A673 (cell line): ENCODE results near the gene CDT1. TPM values are rescaled to one million over a fixed set of nuclear protein-coding genes. Genes with fewer than 3 reads are reported as not detected.

Source experiments
- BruUV-seq: library from RNA; stranded (reverse); fragments of 400-500 nt; replicated peaks from 2 replicates; lab custom pipeline; 2021; lab: Mats Ljungman, UMichigan
- CTCF ChIA-PET: fragments of 300-600 bp; sonication (Branson Sonifier 250); formaldehyde crosslinking; loops from one replicate; lab custom pipeline; 2022; ENCODE audit warnings: antibody characterized with exemption; lab: Charles Lee
- POLR2A ChIA-PET: fragments of 300-600 bp; sonication (Branson Sonifier 250); formaldehyde crosslinking; loops from one replicate; lab custom pipeline; 2022; ENCODE audit warnings: antibody characterized with exemption; ENCODE audit not compliant: low non-redundant PET; lab: Charles Lee
- DNase-seq: peaks from one replicate; pipeline ENCODE4 v3.0.0-alpha.2; 2015; ENCODE audit warnings: low spot score
- H3K27ac ChIP-seq: fragments of 200-600 bp; sonication (generic); 2 replicates; pipeline ENCODE4 v1.5.1; 2016; ENCODE audit warnings: mixed run types, low read depth, mild to moderate bottlenecking, mixed read lengths, antibody characterized with exemption, low read length; ENCODE audit not compliant: poor library complexity, severe bottlenecking
- H3K27me3 ChIP-seq: fragments of 200-600 bp; sonication (generic); replicated peaks from 2 replicates; pipeline ENCODE4 v1.6.1; 2017; ENCODE audit warnings: mixed run types, low read depth, mild to moderate bottlenecking, mixed read lengths, antibody characterized with exemption, low read length; ENCODE audit not compliant: insufficient read depth, poor library complexity
- H3K36me3 ChIP-seq: fragments of 200-600 bp; sonication (generic); 2 replicates; pipeline ENCODE4 v1.6.1; 2016; ENCODE audit warnings: mixed run types, mild to moderate bottlenecking, mixed read lengths, antibody characterized with exemption, low read length; ENCODE audit not compliant: insufficient read depth, poor library complexity, severe bottlenecking
- H3K4me1 ChIP-seq: fragments of 200-600 bp; sonication (generic); 2 replicates; pipeline ENCODE4 v1.6.1; 2017; ENCODE audit warnings: mixed run types, mild to moderate bottlenecking, mixed read lengths, antibody characterized with exemption, low read length; ENCODE audit not compliant: insufficient read depth, poor library complexity, severe bottlenecking
- H3K4me3 ChIP-seq: fragments of 200-600 bp; sonication (generic); 2 replicates; pipeline ENCODE4 v1.5.1; 2016; ENCODE audit warnings: low read depth, mixed run types, mild to moderate bottlenecking, mixed read lengths, low read length; ENCODE audit not compliant: poor library complexity, severe bottlenecking
- H3K9me3 ChIP-seq: fragments of 200-600 bp; sonication (generic); 2 replicates; pipeline ENCODE4 v1.6.1; 2016; ENCODE audit warnings: mixed run types, low read depth, mild to moderate bottlenecking, mixed read lengths, antibody characterized with exemption, low read length; ENCODE audit not compliant: poor library complexity, severe bottlenecking
- EZH2 ChIP-seq: fragments of 200-600 bp; sonication (generic); IDR thresholded peaks from 2 replicates; pipeline ENCODE4 v1.6.1; 2017; ENCODE audit warnings: borderline replicate concordance, low read depth, mild to moderate bottlenecking, mixed read lengths, antibody characterized with exemption, low read length; ENCODE audit not compliant: poor library complexity, severe bottlenecking
- intact Hi-C: fragments of 100-400 bp; cut with micrococcal nuclease; formaldehyde crosslinking; loops from one replicate; pipeline ENCODE4 v1.10.0; 2022; ENCODE audit not compliant: unreplicated experiment
- total RNA-seq: library from RNA; stranded (reverse); gene quantifications from 2 replicates; pipeline ENCODE4 v1.2.3, GENCODE V29; 2021
- TF ChIP-seq, protein P1 (sequence below): fragments of 300-800, 200-600 bp; sonication (generic); conservative IDR thresholded peaks from 2 replicates; pipeline ENCODE4 v1.5.1; 2017; ENCODE audit warnings: low read depth, mild to moderate bottlenecking, antibody characterized with exemption, low read length, moderate library complexity, mixed read lengths

The CDT1 gene
- total RNA-seq, 1 experiment from 2014 or later = 103 TPM

DNA sequence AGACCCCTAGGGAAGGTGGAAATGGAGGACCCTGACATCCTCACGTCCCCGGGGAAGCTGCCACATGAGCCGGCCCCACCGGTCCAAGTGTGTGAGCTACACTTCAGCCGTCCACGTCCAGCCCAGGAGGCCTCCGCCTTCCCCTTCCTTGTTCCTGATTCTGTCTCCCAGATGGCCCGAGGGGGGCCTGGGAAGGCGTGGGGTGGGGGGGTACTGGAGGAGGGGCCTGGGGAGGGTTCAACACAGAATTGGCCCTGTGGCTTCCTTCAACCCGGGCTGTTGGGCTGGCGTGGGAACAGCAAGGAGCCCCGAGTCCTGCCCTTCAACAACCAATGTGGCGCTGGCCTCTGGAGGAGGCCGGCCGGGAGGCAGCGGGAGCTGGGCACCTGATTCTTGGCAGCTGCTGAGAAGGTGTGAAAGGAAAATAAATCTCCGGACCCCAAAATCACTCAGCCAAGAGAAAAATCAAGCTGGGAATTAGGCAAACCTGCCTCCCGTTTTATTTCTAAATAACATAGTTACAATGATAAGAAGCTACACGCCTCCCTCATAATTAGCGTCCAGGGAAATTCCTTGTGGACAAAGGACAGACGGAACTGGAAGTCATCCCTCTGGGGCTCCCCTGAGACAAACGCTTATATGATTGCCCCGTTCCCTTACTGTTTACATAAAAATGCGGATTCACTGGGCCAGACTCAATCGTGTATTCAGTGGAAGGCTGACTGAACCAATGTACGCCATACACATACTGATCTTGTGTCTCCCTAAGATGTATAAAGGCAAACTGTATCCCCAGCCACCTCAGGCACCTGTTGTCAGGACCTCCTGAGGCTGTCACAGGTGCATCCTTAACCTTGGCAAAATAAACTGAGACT is 9.9 kb downstream of the CDT1 start:
- no peaks in the 10 kb centered on the region for H3K27me3 ChIP-seq
- intact Hi-C loops = loop anchor here (5.0 kb wide), 1 partner anchor 359 kb away; the partner anchor contains the start of gene CDH15
- peaks cover 18% of the 10 kb centered on the region for H3K36me3 ChIP-seq
- H3K4me1 ChIP-seq = peaks cover 7% of the 10 kb centered on the region
- ChIA-PET CTCF (interaction anchor here (0.5 to 1.0 kb wide), 3 partner anchors 67 to 354 kb away, joined by 3 to 8 read pairs (median 4); no protein-coding TSS in a partner anchor), POLR2A (no interaction called here)
- H3K27ac ChIP-seq = no peak overlapping the region
- no peak for DNase-seq
- TF ChIP-seq, protein P1, sequence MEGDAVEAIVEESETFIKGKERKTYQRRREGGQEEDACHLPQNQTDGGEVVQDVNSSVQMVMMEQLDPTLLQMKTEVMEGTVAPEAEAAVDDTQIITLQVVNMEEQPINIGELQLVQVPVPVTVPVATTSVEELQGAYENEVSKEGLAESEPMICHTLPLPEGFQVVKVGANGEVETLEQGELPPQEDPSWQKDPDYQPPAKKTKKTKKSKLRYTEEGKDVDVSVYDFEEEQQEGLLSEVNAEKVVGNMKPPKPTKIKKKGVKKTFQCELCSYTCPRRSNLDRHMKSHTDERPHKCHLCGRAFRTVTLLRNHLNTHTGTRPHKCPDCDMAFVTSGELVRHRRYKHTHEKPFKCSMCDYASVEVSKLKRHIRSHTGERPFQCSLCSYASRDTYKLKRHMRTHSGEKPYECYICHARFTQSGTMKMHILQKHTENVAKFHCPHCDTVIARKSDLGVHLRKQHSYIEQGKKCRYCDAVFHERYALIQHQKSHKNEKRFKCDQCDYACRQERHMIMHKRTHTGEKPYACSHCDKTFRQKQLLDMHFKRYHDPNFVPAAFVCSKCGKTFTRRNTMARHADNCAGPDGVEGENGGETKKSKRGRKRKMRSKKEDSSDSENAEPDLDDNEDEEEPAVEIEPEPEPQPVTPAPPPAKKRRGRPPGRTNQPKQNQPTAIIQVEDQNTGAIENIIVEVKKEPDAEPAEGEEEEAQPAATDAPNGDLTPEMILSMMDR = no peak
- TF ChIP-seq EZH2 = no peak
- no peak overlapping the region for H3K4me3 ChIP-seq
- BruUV-seq = no TSS peak
- H3K9me3 ChIP-seq = no peaks in the 10 kb centered on the region

DNA sequence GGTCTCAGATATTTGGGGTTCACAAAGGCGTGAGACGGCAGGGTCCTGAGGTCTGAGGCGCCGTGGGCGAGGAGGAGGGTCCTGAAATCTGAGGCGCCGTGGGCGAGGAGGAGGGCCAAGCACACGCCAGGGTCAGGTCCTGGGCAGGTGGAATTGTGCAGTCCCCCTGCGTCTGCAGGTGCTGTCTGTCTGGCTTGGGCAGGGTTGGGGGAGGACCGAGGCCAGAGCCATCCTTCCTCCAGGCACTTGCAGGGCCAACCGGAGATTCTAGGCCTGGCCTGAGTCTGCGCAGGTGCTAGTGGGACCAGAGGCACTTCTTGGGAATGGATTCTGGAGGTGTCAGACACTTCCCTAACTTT is 10.5 kb downstream of the CDT1 start:
- POLR2A ChIA-PET = no interaction called here
- H3K27ac ChIP-seq = no peak overlapping the region
- H3K9me3 ChIP-seq = no peaks in the 10 kb centered on the region
- intact Hi-C loops = loop anchor here (5.0 kb wide), 1 partner anchor 358 kb away; the partner anchor contains the start of gene CDH15
- H3K4me1 ChIP-seq = peaks cover 7% of the 10 kb centered on the region
- BruUV-seq = no TSS peak
- CTCF ChIA-PET = interaction anchor here (0.5 to 1.0 kb wide), 2 partner anchors 139 to 353 kb away, joined by 3 to 8 read pairs; no protein-coding TSS in a partner anchor
- peaks cover 12% of the 10 kb centered on the region for H3K36me3 ChIP-seq
- no peak for DNase-seq
- no peaks in the 10 kb centered on the region for H3K27me3 ChIP-seq
- H3K4me3 ChIP-seq = no peak overlapping the region
- TF ChIP-seq, protein P1 = no peak
- TF ChIP-seq EZH2 = no peak

DNA sequence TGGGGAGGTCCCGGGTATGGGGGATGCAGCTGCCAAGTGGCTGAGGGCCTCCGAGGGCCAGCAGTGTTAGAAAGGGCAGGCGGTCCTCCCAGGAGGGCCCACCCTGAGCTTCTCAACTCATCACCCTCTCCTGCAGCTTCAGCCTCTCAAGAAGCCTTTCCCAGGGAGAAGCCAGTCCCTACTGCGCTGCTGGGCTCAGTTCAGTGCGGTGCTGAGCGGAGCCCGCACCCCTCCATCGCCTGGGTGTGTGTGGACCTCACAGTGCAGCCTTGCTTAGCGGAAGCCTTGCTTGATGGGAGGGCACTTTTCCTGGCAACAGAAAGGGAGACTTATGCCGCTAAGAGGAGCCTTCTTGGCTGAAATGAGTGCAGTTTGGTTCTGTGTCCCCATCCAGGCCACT is 11.6 kb downstream of the CDT1 start:
- Histone ChIP-seq H3K4me1 (peaks cover 4% of the 10 kb centered on the region), H3K9me3 (no peaks in the 10 kb centered on the region), H3K27ac (no peak overlapping the region), H3K4me3 (no peak overlapping the region), H3K27me3 (no peaks in the 10 kb centered on the region), H3K36me3 (peaks cover under 1% of the 10 kb centered on the region)
- CTCF ChIA-PET = no interaction called here
- no peak for DNase-seq
- no TSS peak for BruUV-seq
- intact Hi-C loops = no loop called here
- TF ChIP-seq, protein P1 = no peak
- no peak for TF ChIP-seq EZH2
- POLR2A ChIA-PET = no interaction called here
